Measurements from ENCODE around the gene ANOS1. TPM values are rescaled to one million over a fixed set of nuclear protein-coding genes. Genes with fewer than 3 reads are reported as not detected.

ANOS1 gene
- total and polyA plus RNA-seq, 5 experiments from 2014 or later = not detected

DNA sequence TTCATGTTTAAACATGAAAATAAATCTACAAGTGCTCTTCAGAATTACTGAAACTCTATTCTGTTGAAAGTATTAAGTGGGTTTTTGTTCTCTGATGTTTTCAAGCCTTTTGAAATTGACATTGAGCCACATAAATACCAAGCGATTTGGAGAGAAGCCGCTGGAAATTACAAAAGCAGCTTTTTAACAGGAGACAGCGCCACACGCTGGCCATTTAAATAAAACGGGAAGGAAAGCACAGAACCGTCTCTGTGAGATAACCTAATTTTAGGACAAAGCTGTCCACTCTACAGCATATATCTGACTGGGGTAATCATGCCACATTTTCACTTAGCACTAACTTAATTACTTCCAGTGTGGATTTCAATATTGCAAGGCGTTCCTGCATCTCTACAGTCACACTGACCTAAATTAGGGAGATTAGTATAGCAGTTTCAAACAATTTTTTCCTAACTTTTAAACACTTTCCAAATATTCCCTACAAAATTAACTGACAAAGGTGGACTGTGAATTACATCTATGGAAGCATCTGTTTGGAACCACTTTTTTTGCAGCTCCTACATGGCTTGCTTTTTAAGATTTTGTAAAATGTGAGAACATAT lies 6.8 kb upstream of the ANOS1 start:
- Mint-ChIP-seq H3K4me3 (no peak overlapping the region), H3K4me1 (no peaks in the 10 kb centered on the region), H3K27me3 (peaks cover 0 to 18% (median 3%) of the 10 kb centered on the region in 5 donors), H3K9me3 (no peaks in the 10 kb centered on the region), H3K36me3 (no peaks in the 10 kb centered on the region), H3K27ac (no peak overlapping the region)
- ATAC-seq (no peak), DNase-seq (no peak)
- POLR2A ChIA-PET = no interaction called here

GRCh38 chrX:8737883-8738282 lies 5.9 kb upstream of the ANOS1 start:
- H3K9me3 Mint-ChIP-seq = no peaks in the 10 kb centered on the region
- H3K4me3 Mint-ChIP-seq = no peak overlapping the region
- H3K27me3 Mint-ChIP-seq = peaks cover 3 to 19% (median 5%) of the 10 kb centered on the region in 5 donors
- H3K27ac Mint-ChIP-seq = no peak overlapping the region
- DNase-seq = no peak
- POLR2A ChIA-PET = no interaction called here
- H3K36me3 Mint-ChIP-seq = no peaks in the 10 kb centered on the region
- peaks cover 0 to 3% (median 0%) of the 10 kb centered on the region in 4 donors for H3K4me1 Mint-ChIP-seq
- ATAC-seq = no peak

- Mint-ChIP-seq H3K9me3 (peaks cover 0 to 3% (median 0%) of the 10 kb centered on the region in 9 donors), H3K27me3 (peaks cover 13 to 27% (median 19%) of the 10 kb centered on the region in 5 donors), H3K36me3 (no peaks in the 10 kb centered on the region), H3K4me1 (peaks cover 0 to 7% (median 0%) of the 10 kb centered on the region in 4 donors), H3K27ac (no peak overlapping the region), H3K4me3 (peak overlapping the region in 3 of 10 donors; percentile 24 to 54 (median 44))
- POLR2A ChIA-PET = no interaction called here
- ATAC-seq (no peak), DNase-seq (no peak)
These were observed 952 bp downstream of the ANOS1 start for GRCh38 chrX:8730812-8731558.

DNA sequence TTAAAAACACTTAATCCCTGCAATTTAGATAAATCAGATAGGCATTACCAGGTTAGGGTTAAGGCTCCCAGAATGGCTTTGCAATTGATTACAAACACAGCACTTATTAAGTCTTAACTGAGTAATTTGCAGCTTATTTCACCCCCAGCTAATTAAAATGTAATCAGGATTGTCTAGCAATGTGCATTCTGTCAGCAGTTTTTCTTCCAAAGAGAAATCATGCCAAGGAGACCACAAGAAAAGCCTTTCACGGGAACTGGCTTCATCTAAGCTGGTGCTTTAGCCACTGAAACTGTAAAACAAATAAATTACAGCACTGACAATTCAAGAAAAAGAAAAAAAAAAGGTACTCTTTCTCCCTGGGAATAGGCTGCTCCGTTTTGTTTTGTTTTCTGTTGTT lies 2.1 kb downstream of the ANOS1 start:
- ATAC-seq = no peak
- Mint-ChIP-seq H3K4me1 (peaks cover 0 to 7% (median 0%) of the 10 kb centered on the region in 4 donors), H3K36me3 (no peaks in the 10 kb centered on the region), H3K9me3 (peaks cover 0 to 3% (median 0%) of the 10 kb centered on the region in 9 donors), H3K27me3 (peaks cover 13 to 27% (median 18%) of the 10 kb centered on the region in 5 donors), H3K27ac (no peak overlapping the region), H3K4me3 (no peak overlapping the region)
- POLR2A ChIA-PET = no interaction called here
- no peak for DNase-seq

GRCh38 chrX:8728932-8729535 lies 2.9 kb downstream of the ANOS1 start:
- no peak for ATAC-seq
- POLR2A ChIA-PET = no interaction called here
- DNase-seq = no peak
- peaks cover 0 to 3% (median 0%) of the 10 kb centered on the region in 9 donors for H3K9me3 Mint-ChIP-seq
- no peak overlapping the region for H3K4me3 Mint-ChIP-seq
- H3K27me3 Mint-ChIP-seq = peaks cover 13 to 33% (median 20%) of the 10 kb centered on the region in 5 donors
- no peak overlapping the region for H3K27ac Mint-ChIP-seq
- peaks cover 0 to 10% (median 2%) of the 10 kb centered on the region in 4 donors for H3K4me1 Mint-ChIP-seq
- no peaks in the 10 kb centered on the region for H3K36me3 Mint-ChIP-seq

DNA sequence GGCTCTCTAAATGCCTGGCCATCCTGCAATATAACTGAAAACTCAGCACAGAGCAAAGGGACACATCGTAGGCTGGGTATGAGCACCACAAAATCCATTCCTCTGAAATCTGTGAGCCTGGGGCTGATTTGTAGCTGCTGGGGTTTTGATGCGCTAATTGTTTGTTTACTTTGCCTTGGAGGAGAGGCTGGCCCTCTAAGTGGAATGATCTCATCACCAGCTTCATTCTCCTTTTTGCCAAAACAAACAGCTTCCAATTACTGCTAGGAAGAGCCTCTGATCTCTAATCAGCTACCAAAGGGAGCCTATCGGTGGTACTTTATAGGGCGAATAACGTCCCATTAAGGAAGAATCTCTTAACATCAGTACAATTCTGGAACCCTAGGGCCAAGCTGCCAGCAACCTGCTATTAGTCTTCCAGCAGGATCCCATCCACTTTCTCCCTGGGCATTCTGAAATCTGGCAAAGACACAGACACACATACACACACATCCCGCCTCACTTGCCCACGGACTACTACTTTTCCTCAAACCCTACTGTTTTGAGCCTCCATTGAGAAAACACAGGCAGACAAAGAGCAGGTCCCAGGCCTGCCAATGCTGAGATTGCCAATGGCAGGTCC lies 5.8 kb downstream of the ANOS1 start:
- no peaks in the 10 kb centered on the region for H3K36me3 Mint-ChIP-seq
- ATAC-seq (no peak), DNase-seq (no peak)
- peaks cover 13 to 27% (median 18%) of the 10 kb centered on the region in 5 donors for H3K27me3 Mint-ChIP-seq
- peaks cover 0 to 3% (median 0%) of the 10 kb centered on the region in 9 donors for H3K9me3 Mint-ChIP-seq
- H3K27ac Mint-ChIP-seq = no peak overlapping the region
- H3K4me1 Mint-ChIP-seq = peaks cover 0 to 6% (median 2%) of the 10 kb centered on the region in 4 donors
- H3K4me3 Mint-ChIP-seq = no peak overlapping the region
- POLR2A ChIA-PET = no interaction called here

- Mint-ChIP-seq H3K4me1 (peaks cover 0 to 6% (median 1%) of the 10 kb centered on the region in 4 donors), H3K9me3 (peaks cover 0 to 3% (median 0%) of the 10 kb centered on the region in 9 donors), H3K4me3 (no peak overlapping the region), H3K27me3 (peaks cover 8 to 27% (median 13%) of the 10 kb centered on the region in 5 donors), H3K36me3 (no peaks in the 10 kb centered on the region), H3K27ac (no peak overlapping the region)
- DNase-seq (no peak), ATAC-seq (no peak)
- POLR2A ChIA-PET = no interaction called here
These were observed 7.6 kb downstream of the ANOS1 start for GRCh38 chrX:8724300-8724699.

DNA sequence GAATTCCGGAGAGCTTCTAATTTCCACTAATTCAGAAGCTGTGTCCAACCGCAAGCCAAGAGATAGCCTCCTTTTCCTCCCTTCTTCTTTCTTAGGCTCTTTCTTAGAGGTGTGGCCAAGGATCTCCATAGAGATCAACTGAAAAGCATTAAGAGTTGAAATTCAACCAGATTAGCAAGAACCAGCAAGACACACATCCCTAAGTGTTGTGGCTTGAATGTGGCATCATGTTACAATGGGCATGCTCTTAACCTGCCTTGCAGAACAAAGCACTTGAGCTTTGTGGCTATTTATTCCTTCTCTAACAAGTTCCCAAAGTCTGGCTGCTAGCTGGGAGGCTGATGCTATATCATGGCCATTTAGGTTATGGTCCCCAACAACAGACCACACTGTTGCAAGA lies 10.4 kb downstream of the ANOS1 start:
- POLR2A ChIA-PET = no interaction called here
- H3K9me3 Mint-ChIP-seq = peaks cover 0 to 2% (median 0%) of the 10 kb centered on the region in 9 donors
- no peak overlapping the region for H3K27ac Mint-ChIP-seq
- ATAC-seq (no peak), DNase-seq (no peak)
- peaks cover 4 to 17% (median 9%) of the 10 kb centered on the region in 5 donors for H3K27me3 Mint-ChIP-seq
- peaks cover 0 to 6% (median 1%) of the 10 kb centered on the region in 4 donors for H3K4me1 Mint-ChIP-seq
- H3K36me3 Mint-ChIP-seq = no peaks in the 10 kb centered on the region
- no peak overlapping the region for H3K4me3 Mint-ChIP-seq

GRCh38 chrX:8720136-8720535 lies 11.8 kb downstream of the ANOS1 start:
- no peak overlapping the region for H3K27ac Mint-ChIP-seq
- DNase-seq (no peak), ATAC-seq (no peak)
- peaks cover 4 to 17% (median 9%) of the 10 kb centered on the region in 5 donors for H3K27me3 Mint-ChIP-seq
- peaks cover 0 to 2% (median 0%) of the 10 kb centered on the region in 9 donors for H3K9me3 Mint-ChIP-seq
- H3K4me1 Mint-ChIP-seq = peaks cover 0 to 6% (median 1%) of the 10 kb centered on the region in 4 donors
- no peaks in the 10 kb centered on the region for H3K36me3 Mint-ChIP-seq
- no peak overlapping the region for H3K4me3 Mint-ChIP-seq
- POLR2A ChIA-PET = no interaction called here

DNA sequence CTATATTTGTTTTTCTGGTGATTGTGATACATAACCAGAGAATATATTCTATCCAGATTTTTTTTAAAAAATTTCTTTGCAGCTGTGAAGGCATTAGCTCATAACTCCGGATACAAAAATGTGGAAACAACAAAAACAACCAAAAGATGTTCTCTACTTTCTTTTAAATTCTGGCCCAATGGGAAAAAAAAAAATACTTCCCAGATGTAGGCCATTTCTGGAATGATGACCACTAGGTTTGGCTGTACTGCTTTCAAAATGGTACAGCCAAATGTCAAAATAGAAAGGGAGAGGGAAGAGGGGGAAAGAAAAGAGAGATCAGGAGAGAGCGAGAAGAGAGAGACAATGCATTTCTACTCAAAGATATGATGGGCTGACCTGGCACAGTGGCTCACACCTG lies 14.6 kb downstream of the ANOS1 start:
- ATAC-seq = no peak
- Mint-ChIP-seq H3K27ac (no peak overlapping the region), H3K4me1 (no peaks in the 10 kb centered on the region), H3K27me3 (peaks cover 0 to 3% (median 0%) of the 10 kb centered on the region in 5 donors), H3K36me3 (no peaks in the 10 kb centered on the region), H3K9me3 (peaks cover 0 to 2% (median 0%) of the 10 kb centered on the region in 9 donors), H3K4me3 (no peak overlapping the region)
- DNase-seq = no peak
- POLR2A ChIA-PET = no interaction called here

DNA sequence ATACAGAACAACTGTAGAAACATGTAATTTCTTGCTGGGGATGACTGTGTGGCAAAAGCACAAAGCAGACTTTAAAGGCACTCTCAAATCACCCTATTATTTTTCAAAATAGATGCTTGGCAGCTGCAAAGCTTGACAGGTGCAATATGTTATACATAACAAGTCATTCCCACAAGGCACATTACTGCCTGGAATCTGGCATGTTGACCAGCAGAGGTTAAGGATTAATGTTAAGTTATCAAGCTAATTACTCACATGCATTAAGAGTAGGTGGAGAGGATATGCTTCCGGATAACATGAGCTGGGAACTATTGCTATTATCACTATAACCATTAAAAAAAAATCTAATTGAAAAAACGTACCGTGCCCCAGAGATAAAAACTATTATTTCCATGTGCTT lies 17.8 kb downstream of the ANOS1 start:
- POLR2A ChIA-PET = no interaction called here
- no peaks in the 10 kb centered on the region for H3K4me1 Mint-ChIP-seq
- no peak overlapping the region for H3K4me3 Mint-ChIP-seq
- H3K27me3 Mint-ChIP-seq = peaks cover 0 to 2% (median 0%) of the 10 kb centered on the region in 5 donors
- ATAC-seq = no peak
- H3K27ac Mint-ChIP-seq = no peak overlapping the region
- DNase-seq = no peak
- H3K36me3 Mint-ChIP-seq = no peaks in the 10 kb centered on the region
- H3K9me3 Mint-ChIP-seq = peaks cover 0 to 3% (median 0%) of the 10 kb centered on the region in 9 donors

DNA sequence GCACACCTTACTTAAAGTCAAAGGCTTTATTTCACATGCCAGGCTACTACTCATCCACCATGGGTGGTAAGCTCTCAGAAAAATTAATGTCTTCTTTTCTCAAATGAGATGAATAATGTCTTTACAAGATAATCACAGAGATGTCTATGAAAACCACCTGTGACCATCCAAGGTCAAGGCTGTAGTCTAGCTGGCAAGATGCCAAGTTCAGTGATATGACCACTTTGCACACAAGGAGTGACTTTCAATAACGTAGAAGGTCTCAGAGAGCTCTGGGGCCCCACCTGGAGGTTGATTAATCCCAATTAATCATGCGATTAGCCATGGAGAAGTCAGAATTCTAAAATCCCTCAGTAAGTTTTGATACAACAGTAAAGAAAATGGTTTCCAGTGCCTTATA lies 20.5 kb downstream of the ANOS1 start:
- no peak for ATAC-seq
- no peaks in the 10 kb centered on the region for H3K36me3 Mint-ChIP-seq
- POLR2A ChIA-PET = no interaction called here

DNA sequence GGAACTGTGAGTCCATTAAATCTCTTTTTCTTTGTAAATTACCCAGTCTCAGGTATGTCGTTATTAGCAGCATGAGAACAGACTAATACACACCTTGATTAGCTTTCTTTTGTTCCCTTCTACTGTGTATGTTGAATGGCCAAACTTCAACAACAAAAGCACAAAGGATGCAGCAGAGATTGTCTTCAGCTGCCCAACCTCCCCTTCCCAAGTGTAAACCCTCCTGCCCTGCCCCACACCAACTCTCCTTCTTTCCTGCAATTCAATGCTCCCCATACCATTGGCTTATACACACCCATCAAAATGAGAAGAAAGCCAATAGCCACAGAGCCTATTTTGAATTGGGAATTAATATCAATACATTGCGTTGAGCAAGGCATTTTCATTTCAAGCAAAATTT lies 27.8 kb downstream of the ANOS1 start:
- no peak for DNase-seq
- Mint-ChIP-seq H3K9me3 (peaks cover 0 to 5% (median 0%) of the 10 kb centered on the region in 9 donors), H3K27me3 (peaks cover 0 to 9% (median 4%) of the 10 kb centered on the region in 5 donors), H3K36me3 (no peaks in the 10 kb centered on the region), H3K4me1 (no peaks in the 10 kb centered on the region), H3K27ac (no peak overlapping the region), H3K4me3 (no peak overlapping the region)
- POLR2A ChIA-PET = no interaction called here
- ATAC-seq = no peak

More for the DNA sequence above, 20.5 kb downstream of the ANOS1 start:
- no peak for DNase-seq
- Mint-ChIP-seq H3K9me3 (peaks cover 0 to 2% (median 0%) of the 10 kb centered on the region in 9 donors), H3K4me3 (no peak overlapping the region), H3K4me1 (no peaks in the 10 kb centered on the region), H3K27ac (no peak overlapping the region), H3K27me3 (peaks cover 0 to 4% (median 0%) of the 10 kb centered on the region in 5 donors)

All from naive thymus-derived CD8-positive, alpha-beta T cell (primary cell).